ENCODE measurements around the gene DSCAML1.

The DSCAML1 gene

DNA sequence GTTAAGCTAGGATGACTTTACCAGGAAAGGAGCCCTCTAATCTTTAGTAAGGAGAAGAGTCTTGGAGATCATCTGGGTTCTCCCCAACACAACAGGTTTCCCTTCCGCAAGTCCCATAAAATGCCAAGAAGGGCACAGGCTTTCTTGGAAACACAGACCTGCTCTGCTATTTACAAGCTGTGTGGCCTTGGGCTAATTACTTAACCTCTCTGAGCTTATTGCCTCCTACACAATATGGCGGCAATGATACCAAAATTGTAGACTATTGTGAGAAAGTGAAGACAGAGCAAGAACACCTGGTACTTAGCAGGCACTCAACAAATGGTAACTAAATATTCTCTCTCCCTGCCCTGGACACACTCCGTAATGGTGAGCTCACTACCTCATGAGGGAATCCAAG lies 49.1 kb downstream of the DSCAML1 start:
- TF ChIP-seq, protein P1, sequence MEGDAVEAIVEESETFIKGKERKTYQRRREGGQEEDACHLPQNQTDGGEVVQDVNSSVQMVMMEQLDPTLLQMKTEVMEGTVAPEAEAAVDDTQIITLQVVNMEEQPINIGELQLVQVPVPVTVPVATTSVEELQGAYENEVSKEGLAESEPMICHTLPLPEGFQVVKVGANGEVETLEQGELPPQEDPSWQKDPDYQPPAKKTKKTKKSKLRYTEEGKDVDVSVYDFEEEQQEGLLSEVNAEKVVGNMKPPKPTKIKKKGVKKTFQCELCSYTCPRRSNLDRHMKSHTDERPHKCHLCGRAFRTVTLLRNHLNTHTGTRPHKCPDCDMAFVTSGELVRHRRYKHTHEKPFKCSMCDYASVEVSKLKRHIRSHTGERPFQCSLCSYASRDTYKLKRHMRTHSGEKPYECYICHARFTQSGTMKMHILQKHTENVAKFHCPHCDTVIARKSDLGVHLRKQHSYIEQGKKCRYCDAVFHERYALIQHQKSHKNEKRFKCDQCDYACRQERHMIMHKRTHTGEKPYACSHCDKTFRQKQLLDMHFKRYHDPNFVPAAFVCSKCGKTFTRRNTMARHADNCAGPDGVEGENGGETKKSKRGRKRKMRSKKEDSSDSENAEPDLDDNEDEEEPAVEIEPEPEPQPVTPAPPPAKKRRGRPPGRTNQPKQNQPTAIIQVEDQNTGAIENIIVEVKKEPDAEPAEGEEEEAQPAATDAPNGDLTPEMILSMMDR (IDR thresholded peaks at IDR 0.05; ENCODE audit: control insufficient read depth, extremely low read depth, insufficient read depth), result no peak
- no peak for DNase-seq (ENCODE audit: low read depth)
- no peak overlapping the region for H3K4me3 ChIP-seq (ENCODE audit: low read depth, low read length)

DNA sequence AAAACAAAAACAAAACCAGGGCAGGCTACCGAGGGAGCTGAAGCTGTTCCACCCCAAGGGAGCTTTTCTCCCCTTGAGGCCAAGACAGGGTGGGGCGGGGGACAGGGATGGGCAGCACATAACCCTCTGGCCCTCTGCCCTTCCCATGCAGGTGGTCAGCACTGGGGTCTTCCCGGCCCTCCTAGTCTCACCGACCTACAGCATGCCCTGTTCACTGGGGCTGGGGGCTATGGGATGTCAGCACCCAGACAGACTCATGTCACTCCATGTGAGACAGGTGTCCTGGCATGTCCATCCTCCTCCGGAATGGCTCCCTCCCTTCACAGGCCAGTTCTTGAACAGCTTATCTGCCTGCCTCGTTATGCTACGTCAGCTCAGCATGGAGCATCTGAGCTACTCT lies 51.7 kb downstream of the DSCAML1 start:
- DNase-seq (ENCODE audit: low read depth), result no peak
- no peak overlapping the region for H3K4me3 ChIP-seq (ENCODE audit: low read depth, low read length)
- TF ChIP-seq, protein P1 (IDR thresholded peaks at IDR 0.05; ENCODE audit: control insufficient read depth, extremely low read depth, insufficient read depth), result no peak

DNA sequence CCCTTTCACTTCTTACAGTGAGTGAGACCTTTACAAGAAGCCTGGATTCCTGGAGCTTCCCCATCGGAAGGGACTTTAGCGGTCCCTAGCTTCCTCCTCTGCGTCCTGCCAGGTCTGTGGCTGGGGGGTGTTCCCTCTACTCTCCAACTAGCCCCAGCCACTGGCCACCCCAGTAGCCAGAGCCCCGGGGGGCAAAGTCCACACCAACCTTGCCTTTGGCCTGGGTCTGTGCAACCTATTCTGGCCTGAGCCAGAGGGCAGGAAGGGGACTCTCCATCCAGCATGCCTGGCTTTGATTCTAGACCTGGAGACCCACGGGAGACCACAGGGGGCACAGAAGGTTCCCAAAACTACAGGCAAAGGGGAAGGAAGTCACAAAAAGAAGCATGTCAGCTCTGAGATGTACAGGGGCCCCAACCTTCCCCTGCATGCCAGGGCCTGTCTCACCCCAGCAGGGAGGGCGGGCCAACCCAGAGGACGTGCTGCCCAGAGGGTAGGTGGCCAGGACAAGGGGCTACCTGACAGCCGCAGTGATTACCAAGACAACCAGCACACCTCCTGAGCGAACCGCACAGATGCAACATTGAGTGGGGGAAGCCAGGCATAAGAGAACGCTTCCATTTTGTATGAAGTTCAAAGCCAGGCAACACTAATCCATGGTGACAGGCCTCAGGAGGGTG lies 52.4 kb downstream of the DSCAML1 start:
- DNase-seq (ENCODE audit: low read depth), result no peak
- no peak overlapping the region for H3K4me3 ChIP-seq (ENCODE audit: low read depth, low read length)
- TF ChIP-seq, protein P1 (IDR thresholded peaks at IDR 0.05; ENCODE audit: control insufficient read depth, extremely low read depth, insufficient read depth), result no peak

DNA sequence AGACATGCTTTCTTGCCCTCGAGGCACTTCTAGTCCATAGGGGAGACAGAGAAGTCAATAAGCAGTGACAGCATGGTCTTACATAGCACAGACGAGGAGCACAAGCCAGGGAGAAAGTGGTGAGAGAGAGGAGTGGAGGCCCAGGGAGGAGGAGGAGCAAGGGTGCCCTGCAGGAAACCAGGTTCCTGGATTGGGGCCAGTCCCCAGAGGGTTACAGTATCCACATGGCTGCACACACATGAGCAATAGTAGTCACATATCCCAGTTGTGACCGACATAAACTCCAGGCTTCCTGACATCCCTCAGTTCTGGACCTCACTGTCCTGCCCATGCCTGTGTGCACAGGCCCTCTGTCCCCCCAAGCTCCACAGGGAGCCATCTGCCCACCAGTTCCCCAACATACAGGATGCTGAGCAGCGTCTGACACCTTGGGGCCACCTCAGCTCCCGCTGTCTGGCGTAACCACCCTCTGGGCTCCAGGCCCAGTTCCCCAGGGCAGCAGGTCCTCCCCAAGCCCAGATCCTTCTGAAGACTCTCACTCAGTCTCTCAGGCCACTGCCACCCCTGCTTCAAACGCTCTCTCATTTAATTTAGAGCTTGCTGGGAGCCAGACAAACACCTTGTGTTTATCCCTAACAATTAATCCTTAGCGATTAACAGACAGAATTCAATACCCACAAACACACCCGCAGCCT lies 53.7 kb downstream of the DSCAML1 start:
- H3K4me3 ChIP-seq (ENCODE audit: low read depth, low read length), result no peak overlapping the region
- TF ChIP-seq, protein P1 (IDR thresholded peaks at IDR 0.05; ENCODE audit: control insufficient read depth, extremely low read depth, insufficient read depth), result no peak
- no peak for DNase-seq (ENCODE audit: low read depth)

DNA sequence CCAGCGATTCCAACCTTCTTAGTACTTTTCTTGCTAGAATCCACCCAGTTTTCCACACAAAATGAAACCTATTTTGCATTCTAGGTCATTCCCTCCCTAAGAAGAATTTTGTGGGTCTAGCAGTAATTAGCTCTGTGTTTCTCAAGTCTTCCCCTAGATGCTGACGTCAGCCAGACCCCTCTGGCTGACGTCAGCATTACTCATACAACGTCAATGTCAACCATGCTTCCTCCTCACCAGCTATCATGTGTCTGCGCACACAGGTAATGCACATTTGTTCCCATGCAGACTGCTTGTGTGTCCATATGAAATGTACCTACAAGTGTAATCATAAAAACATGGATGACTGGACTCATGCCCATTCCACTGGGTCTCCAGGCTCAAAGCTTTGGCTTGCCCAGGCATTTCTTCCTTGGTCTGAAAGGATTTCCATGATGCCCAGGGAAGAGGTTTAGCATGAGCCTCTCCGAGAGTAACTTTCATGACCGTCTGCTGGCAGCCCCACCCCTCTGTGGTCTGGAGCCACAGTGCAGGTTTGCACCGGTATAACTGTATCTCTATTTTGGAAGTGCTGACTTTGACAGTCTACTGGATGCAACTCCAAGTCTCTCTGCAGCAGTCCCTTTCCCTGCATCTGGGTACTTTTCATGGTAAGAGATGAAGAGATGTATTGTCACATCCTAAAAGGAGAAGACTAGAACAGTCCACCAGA lies 58.6 kb downstream of the DSCAML1 start:
- TF ChIP-seq, protein P1 (IDR thresholded peaks at IDR 0.05; ENCODE audit: control insufficient read depth, extremely low read depth, insufficient read depth), result no peak
- no peak for DNase-seq (ENCODE audit: low read depth)
- H3K4me3 ChIP-seq (ENCODE audit: low read depth, low read length), result no peak overlapping the region

DNA sequence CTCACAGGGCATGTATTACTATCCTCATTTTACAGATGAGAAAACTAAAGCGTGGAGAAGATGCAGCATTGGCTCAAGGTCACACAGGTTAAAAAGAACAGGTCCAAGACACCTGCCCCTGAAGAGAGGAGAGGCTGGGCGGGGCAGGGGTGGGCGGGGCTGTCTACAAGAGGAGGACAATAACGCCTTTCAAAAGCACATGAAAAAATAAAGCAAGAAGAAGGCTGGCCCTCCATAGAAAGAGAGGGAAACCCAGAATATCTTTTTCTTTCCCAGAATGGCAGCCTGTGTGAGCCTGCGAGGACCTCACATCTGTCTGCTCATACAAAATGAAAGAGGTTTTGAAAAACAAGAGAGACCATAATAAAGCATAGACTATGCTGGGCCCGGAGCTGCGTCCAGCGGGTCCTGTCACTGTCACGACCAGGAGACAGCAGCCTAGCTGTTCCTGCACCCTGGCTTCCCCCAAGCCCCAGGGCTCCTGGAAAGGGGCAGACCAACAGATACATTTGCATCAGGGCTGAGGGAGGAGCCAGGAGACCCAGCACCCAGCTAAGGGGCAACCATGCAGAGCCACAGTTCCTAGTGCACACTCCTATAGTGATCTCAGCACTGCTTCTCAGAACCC lies 61.6 kb downstream of the DSCAML1 start:
- no peak for DNase-seq (ENCODE audit: low read depth)
- TF ChIP-seq, protein P1 (IDR thresholded peaks at IDR 0.05; ENCODE audit: control insufficient read depth, extremely low read depth, insufficient read depth), result no peak
- no peak overlapping the region for H3K4me3 ChIP-seq (ENCODE audit: low read depth, low read length)
